ENCODE measurements around the gene GRAMD1C.

DNA sequence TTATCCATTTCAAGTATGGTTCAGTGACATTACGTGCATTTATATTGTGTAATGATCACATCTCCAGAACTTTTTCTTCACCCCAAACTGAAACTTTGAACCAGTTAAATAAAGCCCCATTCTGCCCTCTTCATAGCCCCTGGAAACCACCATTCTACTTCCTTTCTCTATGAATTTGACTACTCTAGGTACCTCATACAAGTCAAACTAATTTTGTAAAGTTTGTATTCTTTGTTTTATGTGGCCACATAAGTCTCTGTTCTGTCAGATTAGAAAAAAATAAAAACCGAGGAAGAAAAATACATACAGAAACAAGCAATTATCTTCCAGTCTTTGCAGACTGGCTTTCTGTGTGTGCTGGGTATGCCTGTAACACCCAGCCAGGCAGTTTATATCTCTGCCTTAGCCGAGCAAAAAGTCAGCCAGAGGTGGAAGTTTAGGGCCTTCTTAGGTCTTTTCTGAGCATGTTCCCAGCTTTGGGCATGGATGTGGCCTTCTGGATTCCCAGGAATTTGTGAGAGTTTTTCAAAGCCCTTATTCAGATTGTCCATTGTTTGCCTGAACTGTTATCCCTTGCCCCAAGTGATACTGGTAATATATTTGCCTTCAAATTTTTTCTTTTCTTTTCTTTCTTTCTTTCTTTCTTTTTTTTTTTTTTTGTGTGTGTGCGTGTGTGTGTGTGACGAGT is 6.0 kb upstream of the GRAMD1C start:
- TF ChIP-seq EZH2 (IDR thresholded peaks at IDR 0.05; ENCODE audit: borderline replicate concordance, low read depth, low read length) (no peak), BRCA1 (IDR thresholded peaks at IDR 0.05) (no peak), BRCA1 (CRISPR knock-in tag; IDR thresholded peaks at IDR 0.05) (no peak), FOXA1 (IDR thresholded peaks at IDR 0.05; ENCODE audit: borderline replicate concordance) (no peak), TCF7 (IDR thresholded peaks at IDR 0.05; ENCODE audit: borderline replicate concordance) (no peak), GATA2 (CRISPR knock-in tag; IDR thresholded peaks at IDR 0.05) (no peak), CBX5 (IDR thresholded peaks at IDR 0.05; ENCODE audit: borderline replicate concordance, low read depth) (no peak), MITF (IDR thresholded peaks at IDR 0.05) (no peak), RFX5 (IDR thresholded peaks at IDR 0.05; ENCODE audit: low read depth, low read length) (no peak), COPS2 (conservative IDR thresholded peaks at IDR 0.05) (no peak), EHMT2 (IDR thresholded peaks at IDR 0.05) (no peak), MLLT1 (IDR thresholded peaks at IDR 0.05) (no peak)
